WERI-Rb-1 (cell line): ENCODE measurements around the gene NENF.
A peak's percentile ranks its signal among the peaks of the same experiment; 100 is the strongest.

ENCODE experiments used
- DNase-seq: peaks from one replicate; pipeline ENCODE4 v3.0.0-alpha.2; 2020
- H3K27ac ChIP-seq: fragments of 250-450 bp; sonication (Bioruptor Pico); 2 replicates; pipeline ENCODE4 v1.5.1; 2020; ENCODE audit warnings: mild to moderate bottlenecking, moderate library complexity
- H3K27me3 ChIP-seq: fragments of 250-450 bp; sonication (Bioruptor Pico); 2 replicates; pipeline ENCODE4 v1.5.1; 2021; ENCODE audit warnings: mild to moderate bottlenecking, low read depth, moderate library complexity; ENCODE audit not compliant: insufficient read depth, severe bottlenecking
- H3K36me3 ChIP-seq: fragments of 250-450 bp; sonication (Bioruptor Pico); 2 replicates; pipeline ENCODE4 v1.5.1; 2020; ENCODE audit warnings: mild to moderate bottlenecking, moderate library complexity
- H3K4me3 ChIP-seq: 2 replicates; pipeline ENCODE4 v1.5.1; 2011; ENCODE audit warnings: low read depth, mild to moderate bottlenecking, control low read depth, low read length
- H3K9me3 ChIP-seq: fragments of 250-450 bp; sonication (Bioruptor Pico); 2 replicates; pipeline ENCODE4 v1.5.1; 2021; ENCODE audit warnings: mild to moderate bottlenecking, moderate library complexity; ENCODE audit not compliant: severe bottlenecking
- CTCF ChIP-seq: IDR thresholded peaks from 2 replicates; pipeline ENCODE4 v1.5.1; 2011; ENCODE audit warnings: low read depth, mild to moderate bottlenecking, control low read depth, inconsistent platforms, low read length

Gene NENF

GRCh38 chr1:212442408-212442807, 9.7 kb downstream of the NENF start:
- no peak for DNase-seq
- peaks cover 17% of the 10 kb centered on the region; the same call in 1 of the 2 replicates for H3K36me3 ChIP-seq
- no peak overlapping the region for H3K4me3 ChIP-seq
- H3K9me3 ChIP-seq = no peaks in the 10 kb centered on the region
- no peak overlapping the region for H3K27ac ChIP-seq
- H3K27me3 ChIP-seq = no peaks in the 10 kb centered on the region
- TF ChIP-seq CTCF = no peak

- no peak for DNase-seq
- Histone ChIP-seq H3K27me3 (no peaks in the 10 kb centered on the region), H3K4me3 (no peak overlapping the region), H3K36me3 (peaks cover 17% of the 10 kb centered on the region; the same call in 1 of the 2 replicates), H3K27ac (no peak overlapping the region), H3K9me3 (no peaks in the 10 kb centered on the region)
- no peak for TF ChIP-seq CTCF
Observed at GRCh38 chr1:212446333-212446732, 13.6 kb downstream of the NENF start.

- no peaks in the 10 kb centered on the region for H3K9me3 ChIP-seq
- H3K4me3 ChIP-seq = no peak overlapping the region
- DNase-seq = no peak
- H3K27ac ChIP-seq = no peak overlapping the region
- H3K36me3 ChIP-seq = peaks cover 17% of the 10 kb centered on the region; the same call in 1 of the 2 replicates
- H3K27me3 ChIP-seq = no peaks in the 10 kb centered on the region
- no peak for TF ChIP-seq CTCF
Observed at GRCh38 chr1:212447478-212447877, 14.8 kb downstream of the NENF start.

GRCh38 chr1:212450331-212450881, 17.7 kb downstream of the NENF start:
- Histone ChIP-seq H3K27ac (peak overlapping the region; percentile 32), H3K36me3 (no peaks in the 10 kb centered on the region; the same call in 1 of the 2 replicates), H3K27me3 (no peaks in the 10 kb centered on the region), H3K9me3 (no peaks in the 10 kb centered on the region), H3K4me3 (no peak overlapping the region)
- no peak for TF ChIP-seq CTCF
- peak; percentile 80 for DNase-seq

- no peaks in the 10 kb centered on the region for H3K27me3 ChIP-seq
- TF ChIP-seq CTCF = no peak
- no peaks in the 10 kb centered on the region for H3K36me3 ChIP-seq
- no peaks in the 10 kb centered on the region for H3K9me3 ChIP-seq
- DNase-seq = no peak
- no peak overlapping the region for H3K27ac ChIP-seq
- no peak overlapping the region for H3K4me3 ChIP-seq
Observed at GRCh38 chr1:212451416-212452322, 18.9 kb downstream of the NENF start.
